Measurements from ENCODE around the gene FAM13A.

DNA sequence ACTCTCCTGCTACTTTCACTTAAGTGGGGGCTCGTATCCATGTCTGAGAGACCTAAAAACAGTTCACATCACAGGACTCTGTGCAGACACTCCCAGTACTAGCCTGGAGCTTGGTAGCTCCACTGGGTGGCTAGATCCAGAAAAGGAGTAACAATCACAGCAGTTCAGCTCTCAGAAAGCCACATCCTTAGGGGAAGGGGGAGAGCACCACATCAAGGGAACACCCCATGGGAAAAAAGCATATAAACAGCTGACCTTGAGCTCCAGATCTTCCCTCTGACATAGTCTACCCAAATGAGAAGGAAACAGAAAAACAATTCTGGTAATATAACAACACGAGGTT lies 175.8 kb downstream of the FAM13A start:
- TF ChIP-seq FOXM1 (IDR thresholded peaks at IDR 0.05; ENCODE audit: borderline replicate concordance) (no peak), CTBP1 (IDR thresholded peaks at IDR 0.05; ENCODE audit: borderline replicate concordance) (no peak), SUZ12 (IDR thresholded peaks at IDR 0.05) (no peak), FOXK2 (IDR thresholded peaks at IDR 0.05) (no peak)

All from HEK293T (cell line).